Ishikawa (cell line): ENCODE data around the gene PRDM10.
A peak's percentile ranks its signal among the peaks of the same experiment; 100 is the strongest.

Experiments used
- CEBPB ChIP-seq: IDR thresholded peaks from 2 replicates; pipeline ENCODE4 v1.6.1; 2012
- CREB1 ChIP-seq: IDR thresholded peaks from 2 replicates; pipeline ENCODE4 v1.6.1; 2012; ENCODE audit warnings: low read depth
- EGR1 ChIP-seq: IDR thresholded peaks from 2 replicates; pipeline ENCODE4 v1.6.1; 2012
- EP300 ChIP-seq: IDR thresholded peaks from 2 replicates; pipeline ENCODE4 v1.6.1; 2012; ENCODE audit warnings: borderline replicate concordance
- FOXM1 ChIP-seq: IDR thresholded peaks from 2 replicates; pipeline ENCODE4 v1.6.1; 2012; ENCODE audit warnings: low read depth, borderline replicate concordance
- NFIC ChIP-seq: IDR thresholded peaks from 2 replicates; pipeline ENCODE4 v1.6.1; 2012
- RAD21 ChIP-seq: IDR thresholded peaks from 2 replicates; pipeline ENCODE4 v1.6.1; 2012; ENCODE audit warnings: low read depth
- TAF1 ChIP-seq: IDR thresholded peaks from 2 replicates; pipeline ENCODE4 v1.6.1; 2012; ENCODE audit warnings: low read depth, mild to moderate bottlenecking
- TCF12 ChIP-seq: IDR thresholded peaks from 2 replicates; pipeline ENCODE4 v1.6.1; 2012; ENCODE audit warnings: low read depth
- TEAD4 ChIP-seq: IDR thresholded peaks from 2 replicates; pipeline ENCODE4 v1.6.1; 2012
- YY1 ChIP-seq: IDR thresholded peaks from 2 replicates; pipeline ENCODE4 v1.6.1; 2012; ENCODE audit warnings: low read depth
- ZBTB7A ChIP-seq: IDR thresholded peaks from 2 replicates; pipeline ENCODE4 v1.6.1; 2012; ENCODE audit warnings: low read depth
- TF ChIP-seq, protein P1 (sequence below): IDR thresholded peaks from 2 replicates; pipeline ENCODE4 v1.6.1; 2012; ENCODE audit warnings: low read depth, mild to moderate bottlenecking
- TF ChIP-seq, protein P2 (sequence below): IDR thresholded peaks from 2 replicates; pipeline ENCODE4 v1.6.1; 2012
- TF ChIP-seq, protein P3 (sequence below): IDR thresholded peaks from 2 replicates; pipeline ENCODE4 v1.6.1; 2012

The PRDM10 gene

GRCh38 chr11:129999407-129999806, 3.2 kb downstream of the PRDM10 start:
- no peak for TF ChIP-seq EGR1

DNA sequence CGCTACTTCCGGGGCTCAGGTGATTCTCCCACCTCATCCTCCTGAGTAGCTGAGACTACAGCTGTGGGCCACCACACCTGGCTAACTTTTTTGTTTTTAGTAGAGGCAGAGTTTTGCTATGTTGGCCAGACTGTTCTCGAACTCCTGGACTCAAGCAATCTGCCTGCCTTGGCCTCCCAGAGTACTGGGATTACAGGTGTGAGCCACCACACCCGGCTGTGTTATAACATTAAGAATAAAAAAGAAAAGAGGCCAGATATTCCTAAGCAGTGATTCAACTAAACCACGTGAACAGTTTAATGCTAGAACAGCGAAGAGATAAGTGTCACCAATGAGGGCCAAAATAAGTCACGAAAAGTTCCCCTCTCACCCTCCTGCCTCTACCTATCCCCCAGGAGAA, 3.7 kb downstream of the PRDM10 start:
- TF ChIP-seq TEAD4 (no peak), EGR1 (no peak), YY1 (no peak)

GRCh38 chr11:129998107-129998506, 4.5 kb downstream of the PRDM10 start:
- TF ChIP-seq, protein P1, sequence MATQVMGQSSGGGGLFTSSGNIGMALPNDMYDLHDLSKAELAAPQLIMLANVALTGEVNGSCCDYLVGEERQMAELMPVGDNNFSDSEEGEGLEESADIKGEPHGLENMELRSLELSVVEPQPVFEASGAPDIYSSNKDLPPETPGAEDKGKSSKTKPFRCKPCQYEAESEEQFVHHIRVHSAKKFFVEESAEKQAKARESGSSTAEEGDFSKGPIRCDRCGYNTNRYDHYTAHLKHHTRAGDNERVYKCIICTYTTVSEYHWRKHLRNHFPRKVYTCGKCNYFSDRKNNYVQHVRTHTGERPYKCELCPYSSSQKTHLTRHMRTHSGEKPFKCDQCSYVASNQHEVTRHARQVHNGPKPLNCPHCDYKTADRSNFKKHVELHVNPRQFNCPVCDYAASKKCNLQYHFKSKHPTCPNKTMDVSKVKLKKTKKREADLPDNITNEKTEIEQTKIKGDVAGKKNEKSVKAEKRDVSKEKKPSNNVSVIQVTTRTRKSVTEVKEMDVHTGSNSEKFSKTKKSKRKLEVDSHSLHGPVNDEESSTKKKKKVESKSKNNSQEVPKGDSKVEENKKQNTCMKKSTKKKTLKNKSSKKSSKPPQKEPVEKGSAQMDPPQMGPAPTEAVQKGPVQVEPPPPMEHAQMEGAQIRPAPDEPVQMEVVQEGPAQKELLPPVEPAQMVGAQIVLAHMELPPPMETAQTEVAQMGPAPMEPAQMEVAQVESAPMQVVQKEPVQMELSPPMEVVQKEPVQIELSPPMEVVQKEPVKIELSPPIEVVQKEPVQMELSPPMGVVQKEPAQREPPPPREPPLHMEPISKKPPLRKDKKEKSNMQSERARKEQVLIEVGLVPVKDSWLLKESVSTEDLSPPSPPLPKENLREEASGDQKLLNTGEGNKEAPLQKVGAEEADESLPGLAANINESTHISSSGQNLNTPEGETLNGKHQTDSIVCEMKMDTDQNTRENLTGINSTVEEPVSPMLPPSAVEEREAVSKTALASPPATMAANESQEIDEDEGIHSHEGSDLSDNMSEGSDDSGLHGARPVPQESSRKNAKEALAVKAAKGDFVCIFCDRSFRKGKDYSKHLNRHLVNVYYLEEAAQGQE, result no peak
- TF ChIP-seq NFIC, result peak; percentile 60; the same call in 1 of the 2 replicates
- TF ChIP-seq, protein P2, sequence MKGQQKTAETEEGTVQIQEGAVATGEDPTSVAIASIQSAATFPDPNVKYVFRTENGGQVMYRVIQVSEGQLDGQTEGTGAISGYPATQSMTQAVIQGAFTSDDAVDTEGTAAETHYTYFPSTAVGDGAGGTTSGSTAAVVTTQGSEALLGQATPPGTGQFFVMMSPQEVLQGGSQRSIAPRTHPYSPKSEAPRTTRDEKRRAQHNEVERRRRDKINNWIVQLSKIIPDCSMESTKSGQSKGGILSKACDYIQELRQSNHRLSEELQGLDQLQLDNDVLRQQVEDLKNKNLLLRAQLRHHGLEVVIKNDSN, result no peak
- 0 out of 2 replicates have a peak, but pooled peaks have one; percentile 17 for TF ChIP-seq FOXM1
- no peak for TF ChIP-seq CREB1
- TF ChIP-seq CEBPB, result no peak
- TF ChIP-seq RAD21, result 0 out of 2 replicates have a peak, but pooled peaks have one; percentile 1
- TF ChIP-seq ZBTB7A, result no peak
- TF ChIP-seq TCF12, result peak; percentile 75
- no peak for TF ChIP-seq EGR1
- TF ChIP-seq YY1, result no peak
- TF ChIP-seq TAF1, result no peak
- TF ChIP-seq TEAD4, result no peak
- peak; percentile 53; the same call in 1 of the 2 replicates for TF ChIP-seq EP300
- TF ChIP-seq, protein P3, sequence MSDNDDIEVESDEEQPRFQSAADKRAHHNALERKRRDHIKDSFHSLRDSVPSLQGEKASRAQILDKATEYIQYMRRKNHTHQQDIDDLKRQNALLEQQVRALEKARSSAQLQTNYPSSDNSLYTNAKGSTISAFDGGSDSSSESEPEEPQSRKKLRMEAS, result no peak

DNA sequence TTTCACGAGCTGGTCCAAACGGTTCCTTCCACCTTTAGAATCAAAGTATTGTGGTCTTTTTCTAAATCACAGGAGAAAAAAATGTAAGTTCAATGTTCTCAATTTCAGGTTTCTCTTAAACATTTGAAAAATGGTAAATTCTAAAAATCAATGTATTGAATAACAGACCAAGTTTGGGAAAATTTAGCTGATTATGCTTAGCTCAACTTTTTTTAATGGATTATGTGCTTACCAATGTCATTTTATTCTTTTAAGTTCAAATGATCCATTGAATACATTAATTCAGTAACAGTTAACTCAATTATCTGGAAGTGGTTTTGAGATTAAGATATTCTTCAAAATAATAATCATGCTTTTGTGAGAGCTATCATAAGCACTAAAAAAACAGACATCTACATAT, 5.1 kb downstream of the PRDM10 start:
- no peak for TF ChIP-seq ZBTB7A
- TF ChIP-seq, protein P1, result no peak
- TF ChIP-seq YY1, result no peak
- no peak for TF ChIP-seq RAD21

DNA sequence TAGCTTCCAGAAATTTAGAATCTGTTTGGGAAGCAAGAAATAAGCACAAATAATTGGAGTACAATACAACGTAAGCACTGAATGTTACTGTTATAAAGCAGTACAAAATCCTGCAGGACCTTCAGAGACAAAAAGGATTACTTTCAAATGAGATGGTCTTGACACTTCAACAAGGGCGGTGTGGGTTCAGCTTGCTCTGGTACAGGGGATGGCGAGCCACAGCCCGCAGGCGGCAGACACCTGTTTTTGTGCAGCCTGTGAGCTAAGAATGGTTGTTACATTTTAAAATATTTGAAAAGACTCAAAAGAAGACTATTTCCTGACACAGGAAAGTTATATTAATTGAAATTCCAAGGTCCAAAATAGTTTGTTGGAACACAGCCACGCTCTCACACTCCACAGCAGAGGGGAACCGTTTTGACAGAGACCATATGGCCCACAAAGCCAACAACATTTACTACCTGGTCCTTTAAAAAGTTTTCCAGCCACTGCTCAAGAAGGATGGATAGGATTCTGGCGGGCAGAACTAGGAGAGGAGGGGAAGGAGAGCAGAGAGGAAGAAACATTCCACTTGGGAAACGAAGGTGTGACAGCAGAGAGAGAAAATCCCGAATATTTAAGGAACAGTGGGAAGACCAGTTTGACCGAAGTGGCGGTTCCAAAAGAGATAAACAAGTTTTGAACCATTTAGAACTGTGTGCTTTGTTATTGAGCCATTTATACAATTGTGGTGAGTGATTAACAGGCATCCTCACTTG, 6.3 kb downstream of the PRDM10 start:
- TF ChIP-seq, protein P2, result no peak
- TF ChIP-seq CREB1 (no peak), TEAD4 (no peak), FOXM1 (no peak), RAD21 (no peak), TCF12 (no peak), CEBPB (no peak), TAF1 (no peak), ZBTB7A (no peak), EGR1 (no peak)
- TF ChIP-seq, protein P1, result no peak
